NCI-H774 (cell line): Measurements from ENCODE around the gene GXYLT1.
"Not testable (repeated sequence)": the region's sequence is repeated elsewhere in the genome, so short reads cannot be mapped to it uniquely, and the experiment has no call there.

Experiments
- DNase-seq: peaks from one replicate; lab custom pipeline; 2025; lab: John Stamatoyannopoulos, UW

Gene GXYLT1, protein sequence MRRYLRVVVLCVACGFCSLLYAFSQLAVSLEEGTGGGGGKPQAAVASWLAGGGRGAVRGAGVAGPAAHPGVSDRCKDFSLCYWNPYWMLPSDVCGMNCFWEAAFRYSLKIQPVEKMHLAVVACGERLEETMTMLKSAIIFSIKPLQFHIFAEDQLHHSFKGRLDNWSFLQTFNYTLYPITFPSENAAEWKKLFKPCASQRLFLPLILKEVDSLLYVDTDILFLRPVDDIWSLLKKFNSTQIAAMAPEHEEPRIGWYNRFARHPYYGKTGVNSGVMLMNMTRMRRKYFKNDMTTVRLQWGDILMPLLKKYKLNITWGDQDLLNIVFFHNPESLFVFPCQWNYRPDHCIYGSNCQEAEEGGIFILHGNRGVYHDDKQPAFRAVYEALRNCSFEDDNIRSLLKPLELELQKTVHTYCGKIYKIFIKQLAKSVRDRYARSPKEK

DNA sequence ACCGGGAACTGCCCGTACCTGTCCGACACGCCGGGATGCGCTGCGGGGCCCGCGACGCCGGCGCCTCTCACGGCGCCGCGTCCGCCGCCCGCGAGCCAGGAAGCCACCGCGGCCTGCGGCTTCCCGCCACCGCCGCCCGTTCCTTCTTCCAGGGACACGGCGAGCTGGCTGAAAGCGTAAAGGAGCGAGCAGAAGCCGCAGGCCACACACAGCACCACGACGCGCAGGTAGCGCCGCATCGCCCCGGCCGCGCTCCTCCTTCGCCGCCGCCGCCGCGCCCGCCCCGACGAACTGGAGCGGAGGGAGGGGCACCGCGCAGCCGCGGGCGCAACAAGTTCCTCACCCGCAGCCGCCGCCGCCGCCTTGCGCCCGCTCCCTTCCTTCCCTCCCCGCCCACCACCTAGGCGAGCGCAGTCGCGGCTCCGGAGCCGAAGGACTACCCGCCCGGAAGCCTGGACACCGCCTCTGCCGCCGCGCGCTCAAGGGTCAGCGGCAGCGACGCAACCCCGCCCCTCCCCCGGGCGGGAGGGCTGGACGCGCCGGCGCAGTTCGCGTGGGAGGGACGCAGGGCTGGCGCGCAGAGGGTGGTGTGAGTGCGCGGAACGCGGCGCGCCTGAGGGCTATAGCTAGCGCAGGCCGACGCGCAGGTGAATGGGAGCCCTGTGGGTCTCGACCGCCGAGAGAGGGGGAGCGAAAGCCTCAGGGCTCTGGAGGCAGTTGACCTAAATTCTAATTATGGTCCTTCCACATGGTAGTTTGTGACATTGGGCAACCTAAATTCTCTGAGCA lies at the start of gene GXYLT1:
TSS of gene GXYLT1 (minus strand) at position 467 of the 789 bp plus-strand sequence. CDS start at position 239, 228 bp downstream.
- DNase-seq: peak; percentile 99

- no peak for DNase-seq
Measured at GRCh38 chr12:42192686-42193085, 48.0 kb upstream of the GXYLT1 start.

DNA sequence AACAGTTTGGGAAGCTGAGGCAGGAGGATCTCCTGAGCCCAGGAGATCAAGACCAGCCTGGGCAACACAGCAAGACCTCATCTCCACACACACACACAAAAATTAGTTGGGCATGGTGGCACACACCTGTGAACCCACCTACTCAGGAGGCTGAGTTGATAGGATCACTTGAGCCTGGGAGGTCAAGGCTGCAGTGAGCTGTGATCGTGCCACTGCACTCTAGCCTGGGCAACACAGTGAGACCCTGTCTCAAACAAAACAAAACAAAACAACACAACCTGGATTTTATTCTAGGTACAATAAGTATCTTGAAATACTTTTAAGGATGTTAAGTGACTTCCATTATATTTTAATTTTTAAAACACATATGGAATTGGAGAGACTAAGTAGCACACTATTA lies 47.6 kb upstream of the GXYLT1 start:
- DNase-seq: no peak

GRCh38 chr12:42190376-42190775 lies 45.7 kb upstream of the GXYLT1 start:
- DNase-seq: no peak

GRCh38 chr12:42188275-42188674 lies 43.6 kb upstream of the GXYLT1 start:
- not testable (repeated sequence) for DNase-seq

GRCh38 chr12:42187799-42188198 lies 43.1 kb upstream of the GXYLT1 start:
- DNase-seq: no peak

DNA sequence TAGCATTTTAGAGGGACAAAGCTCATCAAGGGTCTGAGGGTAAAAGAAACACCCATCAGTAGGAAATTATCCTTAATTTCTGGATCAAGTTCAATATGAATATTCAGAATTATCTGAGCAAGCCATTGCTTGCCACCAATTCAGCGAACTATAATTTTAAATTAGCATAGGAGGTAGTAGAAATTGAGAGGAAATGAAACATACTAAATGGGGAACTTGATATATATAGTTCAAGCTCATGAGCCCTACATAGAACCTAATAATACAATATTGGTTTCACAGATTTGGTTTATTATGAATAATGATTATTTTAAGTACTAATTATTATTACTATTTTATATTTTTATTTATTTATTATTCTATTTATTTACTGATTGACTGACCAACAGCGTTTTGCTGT lies 42.1 kb upstream of the GXYLT1 start:
- DNase-seq: no peak

DNA sequence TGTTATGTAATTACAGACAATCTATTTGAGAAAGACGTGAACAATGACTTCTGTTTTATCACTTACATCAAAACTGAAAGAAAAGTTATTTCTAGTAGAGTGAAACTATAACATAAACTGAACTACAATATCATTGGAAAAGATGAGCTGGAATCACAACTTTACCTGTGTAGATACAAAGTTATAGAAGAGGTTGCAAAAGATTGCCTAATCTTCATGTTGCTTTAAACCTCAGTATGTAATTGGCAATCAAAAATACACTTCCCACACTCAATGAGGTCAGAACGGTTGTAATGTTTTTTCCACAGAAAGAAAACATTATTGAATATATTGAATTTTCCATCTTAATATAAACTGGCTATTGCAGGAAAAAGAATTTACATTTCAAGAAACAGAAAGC lies 37.7 kb upstream of the GXYLT1 start:
- no peak for DNase-seq

DNA sequence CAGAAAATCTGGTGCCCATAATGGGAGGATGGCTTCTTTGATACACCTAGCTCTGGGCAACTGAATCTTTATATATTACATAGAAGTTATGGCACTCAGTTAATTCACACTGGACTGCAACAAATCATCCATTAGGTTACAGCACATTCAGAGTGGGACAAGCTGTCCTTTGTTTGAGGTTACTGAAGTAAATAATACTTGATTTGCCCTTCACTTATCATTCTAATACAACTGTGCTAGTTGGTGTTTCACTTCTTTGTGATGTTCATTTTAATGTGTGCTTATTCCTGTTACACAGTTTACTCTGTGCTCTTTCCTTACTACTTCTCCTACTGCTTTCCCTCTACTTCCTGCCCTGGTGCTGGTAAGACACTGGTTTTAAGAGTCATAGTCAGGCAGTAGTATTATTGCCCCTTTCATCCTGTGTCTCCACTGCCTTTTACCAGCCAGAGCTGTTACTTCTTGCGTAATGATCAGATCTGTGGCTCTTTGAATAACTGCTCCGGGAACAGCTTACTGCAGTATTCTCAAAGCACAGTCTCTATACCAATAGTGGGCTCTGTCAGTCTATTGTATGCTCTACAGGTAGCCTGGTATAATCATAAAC lies 36.4 kb upstream of the GXYLT1 start:
- DNase-seq: no peak

DNA sequence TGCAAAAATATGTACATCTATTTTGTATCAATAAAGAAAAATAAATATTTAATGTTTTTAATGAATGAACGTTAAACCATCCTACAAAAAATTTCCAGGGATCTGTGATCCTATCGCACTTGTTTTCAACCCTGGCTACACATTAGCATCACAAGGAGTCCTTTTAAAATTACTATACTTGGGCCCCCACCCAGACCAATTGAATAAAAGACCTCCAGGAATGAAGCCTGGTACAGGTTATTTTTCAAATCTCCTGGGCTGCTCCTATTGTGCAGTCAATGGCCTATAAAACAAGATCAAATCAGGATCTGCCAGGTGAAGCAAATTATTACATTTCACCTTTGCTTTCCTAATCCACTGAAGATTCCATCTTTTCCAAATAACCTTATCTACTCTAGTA lies 33.4 kb upstream of the GXYLT1 start:
- DNase-seq: no peak

GRCh38 chr12:42174978-42175377 lies 30.3 kb upstream of the GXYLT1 start:
- no peak for DNase-seq

- no peak for DNase-seq
Measured at GRCh38 chr12:42173961-42174521, 29.4 kb upstream of the GXYLT1 start.

GRCh38 chr12:42172441-42173210 lies 28.0 kb upstream of the GXYLT1 start:
- no peak for DNase-seq

- no peak for DNase-seq
Measured at GRCh38 chr12:42167711-42168110, 23.0 kb upstream of the GXYLT1 start.

GRCh38 chr12:42166501-42166900 lies 21.8 kb upstream of the GXYLT1 start:
- no peak for DNase-seq

GRCh38 chr12:42163913-42164312 lies 19.2 kb upstream of the GXYLT1 start:
- DNase-seq: no peak

GRCh38 chr12:42162965-42163364 lies 18.3 kb upstream of the GXYLT1 start:
- no peak for DNase-seq

- DNase-seq: no peak
Measured at GRCh38 chr12:42162193-42162592, 17.5 kb upstream of the GXYLT1 start.

- no peak for DNase-seq
Measured at GRCh38 chr12:42161529-42161928, 16.9 kb upstream of the GXYLT1 start.

DNA sequence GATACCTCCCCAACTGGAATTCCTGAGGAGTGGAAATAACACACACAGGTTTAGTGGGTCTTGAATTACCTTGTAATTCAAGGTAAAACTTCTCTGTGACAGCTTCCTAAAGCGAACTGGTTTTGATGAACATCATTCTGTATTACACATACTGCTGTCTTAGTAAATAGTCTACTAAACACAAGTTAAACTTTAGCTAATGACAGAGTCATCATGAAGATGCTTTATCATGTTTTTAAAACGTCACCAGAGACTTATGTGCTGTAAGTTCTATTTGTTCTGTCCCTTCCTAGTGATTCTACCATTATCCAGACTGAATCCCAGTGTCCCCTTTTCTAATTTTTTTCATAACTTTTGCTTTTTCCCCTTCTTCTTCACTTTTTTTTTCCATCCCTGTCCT lies 11.6 kb upstream of the GXYLT1 start:
- DNase-seq: no peak

DNA sequence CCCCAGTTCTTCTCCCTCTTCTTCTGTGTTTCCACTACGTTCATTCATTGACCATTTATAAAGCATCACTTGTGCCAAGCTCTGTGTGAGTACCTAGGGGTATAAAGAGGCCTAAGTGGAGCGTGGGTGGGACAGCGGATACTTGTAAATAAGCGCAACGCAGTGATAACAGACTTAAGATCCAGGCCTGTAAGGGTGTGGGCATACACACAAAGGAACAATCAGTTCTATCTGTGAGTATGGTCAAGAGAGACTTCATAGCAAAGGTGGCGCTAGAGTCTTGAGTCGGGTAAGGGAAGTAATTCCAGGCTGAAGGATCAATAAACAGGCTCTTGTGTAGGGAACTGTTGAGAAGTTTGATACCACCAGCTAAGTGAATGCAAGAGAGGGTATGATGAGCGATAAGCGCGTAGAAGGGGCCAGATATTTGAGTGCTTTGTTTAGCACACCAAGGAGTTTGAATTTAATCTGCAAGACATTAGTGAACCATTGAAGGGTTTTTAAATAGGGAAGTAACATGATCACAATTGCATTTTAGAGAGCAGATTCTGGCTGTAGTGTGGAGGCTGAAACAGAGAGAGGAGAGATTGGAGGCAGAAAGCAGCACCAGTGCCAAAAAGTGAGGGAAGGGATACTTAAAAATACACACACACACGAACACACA lies 1.0 kb upstream of the GXYLT1 start:
- DNase-seq: no peak
